Fibroblast of lung (primary cell): ENCODE data around the gene WDR33.

Experiments used
- EZH2 ChIP-seq: IDR thresholded peaks from 2 replicates; pipeline ENCODE4 v1.5.1; 2012; ENCODE audit warnings: low read length, control low read depth, mild to moderate bottlenecking; ENCODE audit errors: missing control alignments
- TF ChIP-seq, protein P1 (sequence below), 2 donors: IDR thresholded peaks in 1 of 2; conservative IDR thresholded peaks in 1 of 2; 1 replicate in 1 of 2; 2 replicates in 1 of 2; pipeline ENCODE4 v1.5.1; 2011 to 2012; ENCODE audit warnings: low read length in 2 of 2, control low read depth in 1 of 2, inconsistent platforms in 1 of 2, low read depth in 1 of 2, mild to moderate bottlenecking in 1 of 2

DNA sequence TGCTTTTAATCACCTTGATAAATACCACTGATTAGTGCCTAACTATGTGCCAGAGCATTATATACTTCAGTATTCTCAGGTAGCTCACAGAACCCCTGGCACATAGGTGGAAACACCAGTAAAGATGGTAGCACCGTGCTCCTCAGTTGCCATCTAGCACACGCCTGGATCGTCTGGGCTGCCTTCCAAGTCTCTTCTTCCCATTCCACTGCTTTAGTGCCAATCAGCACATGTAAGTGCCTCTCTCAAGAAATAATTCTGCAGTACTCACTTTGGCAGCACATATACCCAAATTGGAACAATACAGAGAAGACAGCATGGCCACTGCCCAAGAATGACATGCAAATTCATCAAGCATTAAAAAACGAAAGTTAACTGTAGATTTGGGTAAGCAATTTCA, 34.0 kb upstream of the WDR33 start:
- TF ChIP-seq, protein P1, sequence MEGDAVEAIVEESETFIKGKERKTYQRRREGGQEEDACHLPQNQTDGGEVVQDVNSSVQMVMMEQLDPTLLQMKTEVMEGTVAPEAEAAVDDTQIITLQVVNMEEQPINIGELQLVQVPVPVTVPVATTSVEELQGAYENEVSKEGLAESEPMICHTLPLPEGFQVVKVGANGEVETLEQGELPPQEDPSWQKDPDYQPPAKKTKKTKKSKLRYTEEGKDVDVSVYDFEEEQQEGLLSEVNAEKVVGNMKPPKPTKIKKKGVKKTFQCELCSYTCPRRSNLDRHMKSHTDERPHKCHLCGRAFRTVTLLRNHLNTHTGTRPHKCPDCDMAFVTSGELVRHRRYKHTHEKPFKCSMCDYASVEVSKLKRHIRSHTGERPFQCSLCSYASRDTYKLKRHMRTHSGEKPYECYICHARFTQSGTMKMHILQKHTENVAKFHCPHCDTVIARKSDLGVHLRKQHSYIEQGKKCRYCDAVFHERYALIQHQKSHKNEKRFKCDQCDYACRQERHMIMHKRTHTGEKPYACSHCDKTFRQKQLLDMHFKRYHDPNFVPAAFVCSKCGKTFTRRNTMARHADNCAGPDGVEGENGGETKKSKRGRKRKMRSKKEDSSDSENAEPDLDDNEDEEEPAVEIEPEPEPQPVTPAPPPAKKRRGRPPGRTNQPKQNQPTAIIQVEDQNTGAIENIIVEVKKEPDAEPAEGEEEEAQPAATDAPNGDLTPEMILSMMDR (conservative IDR thresholded peaks at IDR 0.05 in 1 of 2, IDR thresholded peaks at IDR 0.05 in 1 of 2; ENCODE audit: low read depth in 1 of 2, low read length in 2 of 2), result no peak
- no peak for TF ChIP-seq EZH2
